C4-2B (cell line): ENCODE data around the gene SLC26A3.

Experiments used
- H3K27ac ChIP-seq: fragments of 450-650 bp; 2 replicates; pipeline ENCODE4 v1.5.1; 2017
- CTCF ChIP-seq: fragments of 450-650 bp; conservative IDR thresholded peaks from 2 replicates; pipeline ENCODE4 v1.5.1; 2017; ENCODE audit warnings: mild to moderate bottlenecking
- ZFX ChIP-seq: fragments of 450-650 bp; IDR thresholded peaks from 2 replicates; pipeline ENCODE4 v1.6.1; 2017

The SLC26A3 gene

GRCh38 chr7:107842213-107842612, 39.2 kb upstream of the SLC26A3 start:
- no peak overlapping the region for H3K27ac ChIP-seq
- TF ChIP-seq ZFX (no peak), CTCF (no peak)

GRCh38 chr7:107838816-107839565, 36.0 kb upstream of the SLC26A3 start:
- no peak overlapping the region for H3K27ac ChIP-seq
- no peak for TF ChIP-seq CTCF
- no peak for TF ChIP-seq ZFX

GRCh38 chr7:107838024-107838601, 35.1 kb upstream of the SLC26A3 start:
- TF ChIP-seq ZFX, result no peak
- TF ChIP-seq CTCF, result no peak
- H3K27ac ChIP-seq, result no peak overlapping the region

- TF ChIP-seq ZFX, result no peak
- TF ChIP-seq CTCF, result no peak
- H3K27ac ChIP-seq, result no peak overlapping the region
Observed at GRCh38 chr7:107837145-107837512, 34.1 kb upstream of the SLC26A3 start.

GRCh38 chr7:107836237-107837144, 33.5 kb upstream of the SLC26A3 start:
- no peak for TF ChIP-seq CTCF
- TF ChIP-seq ZFX, result no peak
- H3K27ac ChIP-seq, result no peak overlapping the region

- no peak for TF ChIP-seq CTCF
- TF ChIP-seq ZFX, result no peak
- no peak overlapping the region for H3K27ac ChIP-seq
Observed at GRCh38 chr7:107834401-107834800, 31.4 kb upstream of the SLC26A3 start.

- no peak overlapping the region for H3K27ac ChIP-seq
- TF ChIP-seq ZFX (no peak), CTCF (no peak)
Observed at GRCh38 chr7:107833684-107834106, 30.7 kb upstream of the SLC26A3 start.
